ENCODE data around the gene NUP210L.

NUP210L gene

DNA sequence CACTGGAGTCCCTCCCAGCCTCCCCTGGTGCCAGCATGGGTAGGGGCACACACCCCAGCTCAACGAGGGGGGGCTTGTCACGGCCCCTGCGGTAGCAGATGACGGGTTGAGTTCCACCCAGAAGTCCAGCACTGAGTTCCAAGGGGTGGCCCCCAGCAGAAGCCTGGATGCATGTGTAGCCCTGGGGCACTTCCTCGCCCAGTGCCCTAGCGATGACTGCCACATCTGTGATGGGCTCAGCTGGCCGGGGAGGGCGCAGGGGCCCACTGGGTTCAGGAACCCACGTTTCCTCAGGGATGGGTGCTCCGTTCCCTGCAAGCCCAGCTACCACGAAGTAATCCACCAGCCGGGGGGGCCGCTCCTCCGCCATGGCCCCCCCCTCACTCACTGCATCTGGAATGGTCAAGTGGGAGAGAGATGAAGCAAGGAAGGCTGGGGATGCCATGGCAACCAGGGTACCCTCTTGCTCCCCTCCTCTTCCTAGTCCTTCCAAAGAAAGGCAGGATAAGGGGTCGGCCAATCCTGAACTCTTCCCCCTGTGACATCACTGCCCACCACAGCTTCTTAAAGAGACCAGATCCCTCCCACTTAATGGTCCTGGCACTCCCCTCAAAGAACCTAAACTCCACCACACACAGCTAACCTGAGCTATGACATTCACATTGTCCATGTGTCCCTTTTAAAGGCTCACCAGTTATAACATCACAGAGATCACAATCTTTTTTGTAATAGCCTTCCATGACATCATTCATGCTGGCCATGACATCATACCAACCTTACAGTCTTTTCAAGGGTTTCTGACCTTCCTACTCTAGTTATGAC is 210.7 kb downstream of the NUP210L start:
- no peak for DNase-seq (ENCODE audit: low read depth)

DNA sequence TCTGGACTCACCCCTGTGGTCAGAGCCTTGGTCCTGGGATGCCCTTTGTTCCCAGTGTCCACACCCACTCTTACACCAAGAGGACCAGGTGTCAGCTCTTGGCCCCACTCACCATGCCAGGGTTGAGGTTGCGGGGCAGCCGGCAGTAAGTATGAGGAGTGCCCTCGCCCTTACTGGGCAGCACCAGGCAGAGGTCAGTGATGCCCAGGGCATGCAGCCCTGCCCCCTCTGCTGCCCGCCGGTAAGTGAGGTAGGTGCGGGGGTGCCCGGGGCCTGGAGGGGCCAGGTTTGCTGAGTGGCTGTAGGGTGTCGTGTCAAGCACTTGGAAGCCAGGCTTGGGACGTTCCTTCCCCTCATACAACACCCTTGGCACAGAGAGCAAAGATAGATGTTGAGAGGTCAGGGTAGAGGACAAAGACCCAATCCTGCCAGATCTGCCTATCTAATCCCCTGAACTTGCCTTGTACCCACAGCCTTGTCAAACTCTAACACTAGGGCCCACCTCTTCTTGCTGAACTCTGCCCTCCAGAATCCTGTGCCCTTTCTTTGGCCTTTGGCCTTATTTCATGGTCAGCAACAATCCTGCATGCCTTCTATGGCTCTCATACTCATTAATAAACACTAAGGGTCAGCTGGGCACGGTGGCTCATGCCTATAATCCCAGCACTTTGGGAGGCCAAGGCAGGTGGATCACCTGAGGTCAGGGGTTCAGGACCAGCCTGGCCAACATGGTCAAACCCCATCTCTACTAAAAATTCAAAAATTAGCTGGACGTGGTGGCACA is 211.9 kb downstream of the NUP210L start:
- DNase-seq (ENCODE audit: low read depth), result no peak

Measured in activated T-cell treated with anti-CD3 and anti-CD28 coated beads for 48 hours (primary cell).